H9 (cell line): ENCODE results near the gene DCAF7. TPM values are rescaled to one million over a fixed set of nuclear protein-coding genes. Genes with fewer than 3 reads are reported as not detected.

ENCODE experiments used
- DNase-seq: peaks from one replicate; pipeline ENCODE4 v3.0.0-alpha.2; 2017
- H2AFZ ChIP-seq: one replicate; pipeline ENCODE4 v1.6.1; 2013; ENCODE audit warnings: mild to moderate bottlenecking, low read length, control low read depth, moderate library complexity
- H2AK5ac ChIP-seq: 2 replicates; pipeline ENCODE4 v1.6.1; 2013; ENCODE audit warnings: low read length, control low read depth, mixed read lengths; ENCODE audit not compliant: insufficient read length
- H2BK120ac ChIP-seq: one replicate; pipeline ENCODE4 v1.6.1; 2013; ENCODE audit warnings: low read depth, mild to moderate bottlenecking, low read length, control low read depth, inconsistent platforms; ENCODE audit not compliant: poor library complexity, severe bottlenecking
- H2BK12ac ChIP-seq: 2 replicates; pipeline ENCODE4 v1.6.1; 2013; ENCODE audit warnings: low read length, control low read depth, mixed read lengths, low read depth; ENCODE audit not compliant: insufficient read length
- H2BK15ac ChIP-seq: 2 replicates; pipeline ENCODE4 v1.6.1; 2013; ENCODE audit warnings: low read depth, low read length, control low read depth
- H2BK20ac ChIP-seq: one replicate; pipeline ENCODE4 v1.6.1; 2013; ENCODE audit warnings: low read depth, mild to moderate bottlenecking, low read length, control low read depth, inconsistent platforms; ENCODE audit not compliant: poor library complexity, severe bottlenecking
- H2BK5ac ChIP-seq: 2 replicates; pipeline ENCODE4 v1.6.1; 2013; ENCODE audit warnings: low read length, control low read depth, mixed read lengths; ENCODE audit not compliant: insufficient read length
- H3K14ac ChIP-seq: 2 replicates; pipeline ENCODE4 v1.6.1; 2013; ENCODE audit warnings: low read length, control low read depth; ENCODE audit not compliant: insufficient read depth
- H3K18ac ChIP-seq: 2 replicates; pipeline ENCODE4 v1.6.1; 2013; ENCODE audit warnings: low read depth, mild to moderate bottlenecking, mixed read lengths, low read length, control low read depth; ENCODE audit not compliant: insufficient read length
- H3K23ac ChIP-seq: 2 replicates; pipeline ENCODE4 v1.6.1; 2013; ENCODE audit warnings: low read length, control low read depth, mixed read lengths, low read depth; ENCODE audit not compliant: insufficient read length
- H3K23me2 ChIP-seq: 2 replicates; pipeline ENCODE4 v1.6.1; 2013; ENCODE audit warnings: low read depth, mild to moderate bottlenecking, mixed read lengths, low read length, control low read depth; ENCODE audit not compliant: insufficient read length, poor library complexity, severe bottlenecking
- H3K27ac ChIP-seq: 2 replicates; pipeline ENCODE4 v1.5.1; 2013; ENCODE audit warnings: low read length, control low read depth, mixed read lengths, low read depth; ENCODE audit not compliant: insufficient read length
- H3K27me3 ChIP-seq: 2 replicates; pipeline ENCODE4 v1.6.1; 2013; ENCODE audit warnings: low read length, control low read depth, inconsistent platforms; ENCODE audit not compliant: insufficient read depth
- H3K4ac ChIP-seq: 2 replicates; pipeline ENCODE4 v1.6.1; 2013; ENCODE audit warnings: low read depth, mild to moderate bottlenecking, control low read depth, inconsistent platforms, low read length, moderate library complexity
- H3K4me1 ChIP-seq: 2 replicates; pipeline ENCODE4 v1.6.1; 2013; ENCODE audit warnings: low read length, control low read depth, inconsistent platforms; ENCODE audit not compliant: insufficient read depth
- H3K4me2 ChIP-seq: 2 replicates; pipeline ENCODE4 v1.6.1; 2013; ENCODE audit warnings: low read length, control low read depth, mixed read lengths; ENCODE audit not compliant: insufficient read length, insufficient read depth
- H3K56ac ChIP-seq: 2 replicates; pipeline ENCODE4 v1.6.1; 2013; ENCODE audit warnings: low read depth, mild to moderate bottlenecking, mixed read lengths, low read length, control low read depth; ENCODE audit not compliant: insufficient read length
- H3K79me1 ChIP-seq: 2 replicates; pipeline ENCODE4 v1.6.1; 2013; ENCODE audit warnings: low read depth, mild to moderate bottlenecking, moderate library complexity, low read length, control low read depth, inconsistent platforms; ENCODE audit not compliant: insufficient read depth, poor library complexity, severe bottlenecking
- H3K79me2 ChIP-seq: 2 replicates; pipeline ENCODE4 v1.6.1; 2013; ENCODE audit warnings: low read length, control low read depth, inconsistent platforms; ENCODE audit not compliant: insufficient read depth
- H3K9ac ChIP-seq: 2 replicates; pipeline ENCODE4 v1.6.1; 2013; ENCODE audit warnings: low read length, control low read depth, mixed read lengths; ENCODE audit not compliant: insufficient read length; ENCODE audit errors: extremely low read depth
- H3K9me3 ChIP-seq: one replicate; pipeline ENCODE4 v1.6.1; 2013; ENCODE audit warnings: low read depth, low read length, inconsistent platforms; ENCODE audit not compliant: control insufficient read depth
- H3T11ph ChIP-seq: one replicate; pipeline ENCODE4 v1.6.1; 2013; ENCODE audit warnings: mild to moderate bottlenecking, low read length, control low read depth, inconsistent platforms
- H4K20me1 ChIP-seq: one replicate; pipeline ENCODE4 v1.6.1; 2013; ENCODE audit not compliant: control insufficient read depth, insufficient read length, insufficient read depth
- H4K5ac ChIP-seq: 2 replicates; pipeline ENCODE4 v1.6.1; 2013; ENCODE audit warnings: low read depth, mild to moderate bottlenecking, mixed read lengths, low read length, control low read depth; ENCODE audit not compliant: insufficient read length
- H4K8ac ChIP-seq: replicated peaks from 2 replicates; pipeline ENCODE4 v1.6.1; 2013; ENCODE audit warnings: low read length, control low read depth, mixed read lengths, low read depth; ENCODE audit not compliant: insufficient read length
- H4K91ac ChIP-seq: 2 replicates; pipeline ENCODE4 v1.6.1; 2013; ENCODE audit warnings: low read depth, mild to moderate bottlenecking, moderate library complexity, mixed read lengths, low read length, control low read depth; ENCODE audit not compliant: insufficient read length
- H3K27ac Mint-ChIP-seq, 3 experiments: 2 replicates in 2 of 3; 3 replicates in 1 of 3; pipeline ENCODE4 v1.8.0; 2020 to 2021; ENCODE audit warnings: mixed read lengths in 3 of 3, mild to moderate bottlenecking in 1 of 3, moderate library complexity in 1 of 3
- H3K27me3 Mint-ChIP-seq: 2 replicates; pipeline ENCODE4 v1.8.0; 2021; ENCODE audit warnings: low read depth, mild to moderate bottlenecking, moderate library complexity, mixed read lengths
- H3K36me3 Mint-ChIP-seq, 3 experiments: 2 replicates in 2 of 3; 3 replicates in 1 of 3; pipeline ENCODE4 v1.8.0; 2020 to 2021; ENCODE audit warnings: low read depth in 3 of 3, mixed read lengths in 3 of 3; ENCODE audit not compliant: insufficient read depth in 1 of 3
- H3K4me1 Mint-ChIP-seq, 2 experiments: 2 replicates each; pipeline ENCODE4 v1.8.0; 2020; ENCODE audit warnings: mixed read lengths in 2 of 2
- H3K4me3 Mint-ChIP-seq, 2 experiments: 2 replicates in 1 of 2; 3 replicates in 1 of 2; pipeline ENCODE4 v1.8.0; 2020 to 2021; ENCODE audit warnings: mild to moderate bottlenecking in 2 of 2, mixed read lengths in 2 of 2, moderate library complexity in 1 of 2
- H3K9me3 Mint-ChIP-seq, 2 experiments: 2 replicates in 1 of 2; 3 replicates in 1 of 2; pipeline ENCODE4 v1.8.0; 2020; ENCODE audit warnings: mild to moderate bottlenecking in 2 of 2, mixed read lengths in 2 of 2, moderate library complexity in 1 of 2
- WGBS: extraction: QIAGEN DNeasy Blood & Tissue Kit; methylation state at CpG from one replicate; pipeline ENCODE4 v1.1.7; 2013; ENCODE audit warnings: missing lambda C conversion rate, low lambda C conversion rate, mixed read lengths; ENCODE audit not compliant: insufficient read length; ENCODE audit errors: extremely low coverage; 5-methylcytosine and 5-hydroxymethylcytosine counted together
- total RNA-seq: library from RNA; stranded (reverse); gene quantifications from 2 replicates; pipeline ENCODE4 v1.2.1, GENCODE V29; 2021
- TF ChIP-seq, protein P1 (sequence below): fragments of 200-600 bp; sonication (generic); conservative IDR thresholded peaks from 3 replicates; pipeline ENCODE4 v1.8.0; 2021; ENCODE audit warnings: antibody characterized with exemption, mild to moderate bottlenecking

DCAF7 gene
- total RNA-seq, 1 experiment from 2014 or later: 86.2 TPM

GRCh38 chr17:63516910-63517824, 33.1 kb upstream of the DCAF7 start:
- H3K18ac ChIP-seq: no peak overlapping the region
- H3K36me3 Mint-ChIP-seq: no peaks in the 10 kb centered on the region
- TF ChIP-seq, protein P1, sequence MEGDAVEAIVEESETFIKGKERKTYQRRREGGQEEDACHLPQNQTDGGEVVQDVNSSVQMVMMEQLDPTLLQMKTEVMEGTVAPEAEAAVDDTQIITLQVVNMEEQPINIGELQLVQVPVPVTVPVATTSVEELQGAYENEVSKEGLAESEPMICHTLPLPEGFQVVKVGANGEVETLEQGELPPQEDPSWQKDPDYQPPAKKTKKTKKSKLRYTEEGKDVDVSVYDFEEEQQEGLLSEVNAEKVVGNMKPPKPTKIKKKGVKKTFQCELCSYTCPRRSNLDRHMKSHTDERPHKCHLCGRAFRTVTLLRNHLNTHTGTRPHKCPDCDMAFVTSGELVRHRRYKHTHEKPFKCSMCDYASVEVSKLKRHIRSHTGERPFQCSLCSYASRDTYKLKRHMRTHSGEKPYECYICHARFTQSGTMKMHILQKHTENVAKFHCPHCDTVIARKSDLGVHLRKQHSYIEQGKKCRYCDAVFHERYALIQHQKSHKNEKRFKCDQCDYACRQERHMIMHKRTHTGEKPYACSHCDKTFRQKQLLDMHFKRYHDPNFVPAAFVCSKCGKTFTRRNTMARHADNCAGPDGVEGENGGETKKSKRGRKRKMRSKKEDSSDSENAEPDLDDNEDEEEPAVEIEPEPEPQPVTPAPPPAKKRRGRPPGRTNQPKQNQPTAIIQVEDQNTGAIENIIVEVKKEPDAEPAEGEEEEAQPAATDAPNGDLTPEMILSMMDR: no peak

More at GRCh38 chr17:63516910-63517824, 33.1 kb upstream of the DCAF7 start:
- H2AK5ac ChIP-seq: no peak overlapping the region
- Mint-ChIP-seq H3K4me3 (no peak overlapping the region), H3K27ac (no peak overlapping the region; a peak in 1 of 7 replicates), H3K27me3 (peaks cover 7% of the 10 kb centered on the region; the same call in 1 of the 2 replicates), H3K9me3 (no peaks in the 10 kb centered on the region), H3K4me1 (peaks cover 18 to 20% of the 10 kb centered on the region in 2 experiments)
- no peaks in the 10 kb centered on the region for H3K79me2 ChIP-seq
- H3K27me3 ChIP-seq: no peaks in the 10 kb centered on the region
- no peak overlapping the region for H3T11ph ChIP-seq
- H4K5ac ChIP-seq: no peak overlapping the region
- H3K27ac ChIP-seq: no peak overlapping the region
- no peaks in the 10 kb centered on the region for H3K79me1 ChIP-seq
- no CpG with 5 or more reads among the region's 6 CpGs for WGBS
- H2BK120ac ChIP-seq: no peak overlapping the region
- H4K20me1 ChIP-seq: no peaks in the 10 kb centered on the region
- H2BK5ac ChIP-seq: no peak overlapping the region
- H2BK20ac ChIP-seq: no peak overlapping the region
- no peak overlapping the region for H4K91ac ChIP-seq
- no peak overlapping the region for H3K14ac ChIP-seq
- H3K4me1 ChIP-seq: 0 out of 2 replicates have a peak, but pooled peaks cover 6% of the 10 kb centered on the region
- no peaks in the 10 kb centered on the region for H3K9me3 ChIP-seq
- no peak overlapping the region for H4K8ac ChIP-seq
- H3K23ac ChIP-seq: no peak overlapping the region
- H2AFZ ChIP-seq: no peak overlapping the region
- no peak overlapping the region for H3K4me2 ChIP-seq
- no peak overlapping the region for H2BK15ac ChIP-seq
- no peak overlapping the region for H3K9ac ChIP-seq
- DNase-seq: no peak
- no peak overlapping the region for H3K56ac ChIP-seq
- H2BK12ac ChIP-seq: no peak overlapping the region
- H3K4ac ChIP-seq: no peak overlapping the region
- H3K23me2 ChIP-seq: no peaks in the 10 kb centered on the region
